Right lobe of liver (tissue), 6 donors: ENCODE results near the gene RBM19. TPM values are rescaled to one million over a fixed set of nuclear protein-coding genes. Genes with fewer than 3 reads are reported as not detected.

ENCODE experiments used
- ATAC-seq, 4 donors: fragments of 200-7000 bp; cut with Tn5 transposase; one replicate each; pipeline ENCODE4 v1.9.1; 2020; ENCODE audit warnings: mild to moderate bottlenecking in 4 of 4, moderate library complexity in 4 of 4
- DNase-seq, 3 donors: peaks; one replicate each; pipeline ENCODE4 v3.0.0-alpha.2; 2020
- H3K27ac ChIP-seq, 3 donors: fragments of 200-600 bp; one replicate each; pipeline ENCODE4 v1.8.0; 2022
- H3K27me3 ChIP-seq, 2 donors: fragments of 200-600 bp; one replicate each; pipeline ENCODE4 v1.8.0; 2022
- H3K36me3 ChIP-seq, 4 donors: fragments of 200-600 bp; sonication (generic) in 1 of 4; one replicate each; pipeline versions ENCODE4 v1.5.1 to v1.8.0; 2017 to 2022; ENCODE audit warnings: control low read depth in 1 of 4
- H3K4me1 ChIP-seq, 4 donors: fragments of 200-600 bp; sonication (generic) in 1 of 4; one replicate each; pipeline versions ENCODE4 v1.5.1 to v1.8.0; 2017 to 2022; ENCODE audit warnings: control low read depth in 1 of 4
- H3K4me3 ChIP-seq, 3 donors: fragments of 200-600 bp; one replicate each; pipeline ENCODE4 v1.8.0; 2022
- H3K9me3 ChIP-seq, 4 donors: fragments of 200-600 bp; sonication (generic) in 1 of 4; one replicate each; pipeline versions ENCODE4 v1.5.1 to v1.8.0; 2017 to 2022; ENCODE audit warnings: control low read depth in 1 of 4
- POLR2A ChIP-seq: fragments of 450-650 bp; IDR thresholded peaks from one replicate; pipeline ENCODE4 v1.6.1; 2017; ENCODE audit warnings: antibody characterized with exemption, mild to moderate bottlenecking
- WGBS: methylation state at CpG from one replicate; pipeline ENCODE4 v1.1.6; 2018; ENCODE audit warnings: low coverage, low lambda C conversion rate; ENCODE audit not compliant: insufficient coverage; ENCODE audit errors: missing lambda C conversion rate; 5-methylcytosine and 5-hydroxymethylcytosine counted together
- intact Hi-C, 2 donors: fragments of 100-400 bp; cut with DNase I; formaldehyde crosslinking; loops; one replicate each; pipeline versions ENCODE4 v1.11.2 to v1.14.1; 2022
- total RNA-seq, 6 experiments: library from RNA; depleted of rRNA in 2 of 6; stranded (reverse); fragments of >200 nt in 2 of 6; fragmentation: NEBNext Ultra II Directional in 3 of 6; extraction: Animal tissue kit (Norgen Biotek cat#: 25700) in 3 of 6; gene quantifications; one replicate each; pipeline versions ENCODE4 v1.1.0 to v1.2.4, GENCODE V29; 2016 to 2023
- TF ChIP-seq, protein P1 (sequence below), 4 donors: fragments of 200-600 bp in 3 of 4; fragments of 450-650 bp in 1 of 4; IDR thresholded peaks; one replicate each; pipeline versions ENCODE4 v1.5.1 to v1.8.0; 2016 to 2022; ENCODE audit warnings: antibody characterized with exemption in 4 of 4, mild to moderate bottlenecking in 2 of 4
- donor health status: DM: no; HTN: yes; CAD: no.
- donor health status: DM: no; HTN: no; CAD: no.
- donor health status: DM: no; HTN: no; CAD: no.
- donor health status: DM: no; HTN: yes; CAD: no.
- donor health status: DM: no; HTN: yes; CAD: no.

Gene RBM19
- total RNA-seq, 6 experiments from 2014 or later: 11.3 to 17.2 (median 14.2) TPM

DNA sequence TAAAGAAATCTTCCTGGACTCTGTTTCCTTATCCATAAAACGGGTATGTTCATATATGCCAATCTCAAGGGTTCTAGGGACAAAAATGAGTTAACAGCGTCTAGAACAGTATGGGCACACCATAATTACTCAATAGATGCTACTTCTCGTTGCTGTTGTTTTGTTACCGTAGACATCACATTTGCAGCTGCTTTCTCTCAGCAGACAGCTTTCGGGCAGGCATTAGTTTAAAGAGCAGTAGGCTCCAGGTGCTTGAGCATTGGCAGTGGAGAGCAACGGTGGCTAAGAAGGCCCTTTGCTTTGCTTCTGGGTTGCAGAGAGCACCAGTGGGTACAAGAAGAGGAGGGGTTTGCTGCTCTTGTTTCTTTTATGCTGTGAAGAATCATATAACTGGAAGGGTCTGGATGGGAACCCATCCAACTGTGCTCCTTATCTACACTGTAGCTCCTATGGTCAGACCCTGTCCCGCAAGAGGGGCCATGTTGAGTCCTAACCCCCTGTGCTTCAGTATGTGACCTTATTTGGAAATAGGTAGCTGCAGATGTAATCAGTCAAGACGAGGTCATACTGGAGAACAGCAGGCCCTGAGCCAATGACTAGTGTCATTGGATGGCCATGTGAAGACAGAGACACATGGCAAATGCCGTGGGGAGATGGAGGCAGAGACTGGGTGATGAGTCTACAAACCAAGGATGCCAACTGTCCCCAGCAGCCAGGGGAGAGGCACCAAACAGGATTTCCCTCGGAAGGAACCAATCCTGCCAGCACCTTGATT lies 120.0 kb downstream of the RBM19 start:
- 78% methylated on average over 7 of the region's 10 CpGs for WGBS

DNA sequence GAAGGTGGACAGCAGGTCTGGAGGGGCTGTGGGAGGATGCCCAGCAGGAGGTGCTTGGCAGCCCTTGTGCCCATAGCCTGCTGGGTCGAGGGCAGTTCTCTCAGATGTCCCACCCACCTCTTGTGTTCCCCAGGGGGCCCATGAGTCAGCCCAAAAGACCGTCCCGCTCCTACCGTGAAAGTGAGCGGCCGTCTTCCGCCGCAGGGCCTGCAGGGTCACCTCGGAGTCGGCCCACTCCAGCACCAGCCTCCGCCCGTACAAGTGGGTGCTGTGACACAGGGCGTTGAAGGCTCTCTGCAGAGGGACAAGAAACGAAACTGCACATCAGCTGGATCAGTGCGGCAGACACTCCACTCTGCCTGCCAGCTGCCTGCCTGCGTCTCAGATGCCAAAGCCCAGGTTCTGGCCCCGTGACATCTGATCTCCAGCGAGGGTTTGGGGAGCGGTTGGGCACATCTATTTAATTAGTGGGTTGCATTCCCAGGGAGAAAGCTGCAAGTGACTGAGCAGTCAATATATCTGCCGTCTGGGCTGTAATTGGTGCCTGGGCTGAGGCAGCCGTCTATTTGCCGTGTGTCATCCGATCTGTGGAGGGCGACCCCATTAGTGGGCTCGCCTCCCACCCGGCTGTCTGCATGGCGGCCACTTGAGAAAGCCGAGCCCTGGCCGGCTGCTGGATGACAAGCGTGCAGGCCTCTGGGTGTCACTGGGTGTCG lies 121.5 kb downstream of the RBM19 start:
- Histone ChIP-seq H3K27me3 (no peaks in the 10 kb centered on the region), H3K9me3 (no peaks in the 10 kb centered on the region), H3K27ac (no peak overlapping the region), H3K4me3 (no peak overlapping the region), H3K4me1 (no peaks in the 10 kb centered on the region), H3K36me3 (no peaks in the 10 kb centered on the region)
- WGBS: 97% methylated on average over 7 of the region's 31 CpGs
- TF ChIP-seq POLR2A: no peak
- TF ChIP-seq, protein P1, sequence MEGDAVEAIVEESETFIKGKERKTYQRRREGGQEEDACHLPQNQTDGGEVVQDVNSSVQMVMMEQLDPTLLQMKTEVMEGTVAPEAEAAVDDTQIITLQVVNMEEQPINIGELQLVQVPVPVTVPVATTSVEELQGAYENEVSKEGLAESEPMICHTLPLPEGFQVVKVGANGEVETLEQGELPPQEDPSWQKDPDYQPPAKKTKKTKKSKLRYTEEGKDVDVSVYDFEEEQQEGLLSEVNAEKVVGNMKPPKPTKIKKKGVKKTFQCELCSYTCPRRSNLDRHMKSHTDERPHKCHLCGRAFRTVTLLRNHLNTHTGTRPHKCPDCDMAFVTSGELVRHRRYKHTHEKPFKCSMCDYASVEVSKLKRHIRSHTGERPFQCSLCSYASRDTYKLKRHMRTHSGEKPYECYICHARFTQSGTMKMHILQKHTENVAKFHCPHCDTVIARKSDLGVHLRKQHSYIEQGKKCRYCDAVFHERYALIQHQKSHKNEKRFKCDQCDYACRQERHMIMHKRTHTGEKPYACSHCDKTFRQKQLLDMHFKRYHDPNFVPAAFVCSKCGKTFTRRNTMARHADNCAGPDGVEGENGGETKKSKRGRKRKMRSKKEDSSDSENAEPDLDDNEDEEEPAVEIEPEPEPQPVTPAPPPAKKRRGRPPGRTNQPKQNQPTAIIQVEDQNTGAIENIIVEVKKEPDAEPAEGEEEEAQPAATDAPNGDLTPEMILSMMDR (IDR thresholded peaks at IDR 0.05): no peak
- no peak for DNase-seq
- intact Hi-C loops: no loop called here
- ATAC-seq: no peak

More for the DNA sequence above, 120.0 kb downstream of the RBM19 start:
- Histone ChIP-seq H3K4me1 (no peaks in the 10 kb centered on the region), H3K9me3 (no peaks in the 10 kb centered on the region), H3K36me3 (no peaks in the 10 kb centered on the region), H3K27me3 (no peaks in the 10 kb centered on the region), H3K4me3 (no peak overlapping the region), H3K27ac (no peak overlapping the region)
- TF ChIP-seq, protein P1 (IDR thresholded peaks at IDR 0.05): no peak
- TF ChIP-seq POLR2A: no peak
- no peak for ATAC-seq
- no peak for DNase-seq
- intact Hi-C loops: no loop called here

DNA sequence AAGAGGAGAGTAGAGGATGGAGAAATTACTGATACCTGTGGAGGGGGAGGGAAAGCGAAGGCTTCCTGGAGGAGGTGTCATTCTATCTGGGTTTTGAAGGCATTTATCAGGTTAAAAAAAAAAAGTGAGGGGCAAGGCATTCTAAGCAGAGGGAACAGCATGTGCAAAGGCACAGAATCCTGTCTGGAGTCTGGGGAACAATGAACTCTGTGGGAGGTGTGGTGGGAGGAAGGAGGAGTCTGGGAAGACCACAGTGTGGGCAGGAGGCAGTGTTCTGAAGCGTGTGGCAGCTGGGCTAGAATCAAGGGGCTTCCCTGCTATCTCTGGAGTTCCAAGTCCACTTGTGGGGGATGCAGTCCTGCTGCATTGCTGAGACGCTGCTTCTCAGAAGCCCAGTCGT lies 123.4 kb downstream of the RBM19 start:
- intact Hi-C loops: no loop called here
- Histone ChIP-seq H3K27me3 (no peaks in the 10 kb centered on the region), H3K36me3 (no peaks in the 10 kb centered on the region), H3K27ac (no peak overlapping the region), H3K4me1 (no peaks in the 10 kb centered on the region), H3K9me3 (no peaks in the 10 kb centered on the region), H3K4me3 (no peak overlapping the region)
- DNase-seq: no peak
- ATAC-seq: no peak
- TF ChIP-seq, protein P1 (IDR thresholded peaks at IDR 0.05): no peak
- no peak for TF ChIP-seq POLR2A
- 100% methylated on average over 2 of the region's 4 CpGs for WGBS

DNA sequence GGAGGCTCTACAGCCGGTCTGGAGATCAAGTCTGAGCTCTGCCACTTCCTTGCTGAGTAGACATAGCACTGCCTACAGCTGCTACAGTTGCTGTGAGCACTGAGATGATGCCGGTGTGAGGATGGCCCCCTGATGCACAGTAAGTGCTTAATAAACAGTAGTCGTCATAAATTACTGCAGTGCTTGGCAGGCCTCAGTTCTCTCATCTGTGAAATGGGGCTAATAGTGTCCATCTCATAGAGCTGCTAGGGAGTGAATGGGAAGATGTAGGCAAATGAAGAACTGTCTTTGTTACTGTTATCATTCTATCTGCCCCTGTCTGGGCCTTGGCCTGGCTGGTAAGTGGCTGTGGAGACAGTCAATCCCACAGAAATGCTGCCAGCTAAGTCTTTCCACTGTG lies 124.3 kb downstream of the RBM19 start:
- Histone ChIP-seq H3K36me3 (no peaks in the 10 kb centered on the region), H3K27me3 (no peaks in the 10 kb centered on the region), H3K27ac (no peak overlapping the region), H3K9me3 (no peaks in the 10 kb centered on the region), H3K4me3 (no peak overlapping the region), H3K4me1 (no peaks in the 10 kb centered on the region)
- 92% methylated on average over 2 of the region's 3 CpGs for WGBS
- no peak for ATAC-seq
- TF ChIP-seq POLR2A: no peak
- TF ChIP-seq, protein P1 (IDR thresholded peaks at IDR 0.05): no peak
- intact Hi-C loops: no loop called here
- no peak for DNase-seq
